IMR-90 (cell line): ENCODE results near the gene CSRNP3. TPM values are rescaled to one million over a fixed set of nuclear protein-coding genes. Genes with fewer than 3 reads are reported as not detected.

Experiments used
- ATAC-seq: fragments of 200-7000 bp; cut with Tn5 transposase; 2 replicates; pipeline ENCODE4 v1.9.1; 2020; ENCODE audit warnings: low read depth, mild to moderate bottlenecking, moderate library complexity
- BruUV-seq: library from RNA; stranded (reverse); fragments of 400-500 nt; replicated peaks from 2 replicates; lab custom pipeline; 2021; lab: Mats Ljungman, UMichigan
- CTCF ChIA-PET: fragments of 300-600 bp; formaldehyde crosslinking; extraction: SDS; loops from one replicate; lab custom pipeline; 2021; ENCODE audit warnings: antibody characterized with exemption; lab: Yijun Ruan, JAX
- POLR2A ChIA-PET: fragments of 300-600 bp; sonication (Branson Sonifier 250); formaldehyde crosslinking; loops from one replicate; lab custom pipeline; 2022; ENCODE audit warnings: antibody characterized with exemption; ENCODE audit not compliant: unreplicated experiment; lab: Charles Lee
- DNase-seq: peaks from one replicate; pipeline ENCODE4 v3.0.0; 2013
- H2AFZ ChIP-seq: replicated peaks from 2 replicates; pipeline ENCODE3; 2013; ENCODE audit warnings: low read length, mild to moderate bottlenecking; ENCODE audit not compliant: poor library complexity
- H2AK5ac ChIP-seq: 2 replicates; pipeline ENCODE4 v1.6.1; 2013; ENCODE audit warnings: low read depth, low read length, inconsistent platforms
- H2AK9ac ChIP-seq: replicated peaks from 2 replicates; pipeline ENCODE3; 2013; ENCODE audit warnings: mild to moderate bottlenecking, low read depth, low read length, moderate library complexity; ENCODE audit not compliant: poor library complexity
- H2BK120ac ChIP-seq: 2 replicates; pipeline ENCODE4 v1.6.1; 2013; ENCODE audit warnings: low read depth, low read length, inconsistent platforms
- H2BK15ac ChIP-seq: 3 replicates; pipeline ENCODE4 v1.6.1; 2013; ENCODE audit warnings: low read depth, low read length, inconsistent platforms
- H2BK20ac ChIP-seq: 2 replicates; pipeline ENCODE4 v1.6.1; 2013; ENCODE audit warnings: low read depth, mild to moderate bottlenecking, inconsistent platforms, low read length, moderate library complexity
- H2BK5ac ChIP-seq: 2 replicates; pipeline ENCODE4 v1.6.1; 2013; ENCODE audit warnings: mild to moderate bottlenecking, low read depth, low read length, inconsistent platforms; ENCODE audit not compliant: poor library complexity, severe bottlenecking
- H3K14ac ChIP-seq: replicated peaks from 2 replicates; pipeline ENCODE4 v1.6.1; 2013; ENCODE audit warnings: low read depth, low read length, inconsistent platforms
- H3K18ac ChIP-seq: 2 replicates; pipeline ENCODE4 v1.6.1; 2013; ENCODE audit warnings: low read depth, low read length, control low read depth
- H3K23ac ChIP-seq: 2 replicates; pipeline ENCODE4 v1.6.1; 2013; ENCODE audit warnings: low read depth, low read length, inconsistent platforms
- H3K27ac ChIP-seq: 2 replicates; pipeline ENCODE4 v1.5.1; 2013; ENCODE audit warnings: mild to moderate bottlenecking, control low read depth, low read length; ENCODE audit not compliant: insufficient read depth
- H3K27me3 ChIP-seq: 2 replicates; pipeline ENCODE4 v1.6.1; 2013; ENCODE audit warnings: low read length; ENCODE audit not compliant: control insufficient read depth, insufficient read depth
- H3K36me3 ChIP-seq: 2 replicates; pipeline ENCODE4 v1.6.1; 2013; ENCODE audit warnings: low read length, mixed read lengths; ENCODE audit not compliant: control insufficient read depth, insufficient read depth
- H3K4ac ChIP-seq: 2 replicates; pipeline ENCODE4 v1.6.1; 2013; ENCODE audit warnings: low read depth, low read length, inconsistent platforms
- H3K4me1 ChIP-seq: 2 replicates; pipeline ENCODE4 v1.6.1; 2013; ENCODE audit warnings: low read length, mixed read lengths; ENCODE audit not compliant: control insufficient read depth, insufficient read depth
- H3K4me2 ChIP-seq: 2 replicates; pipeline ENCODE4 v1.6.1; 2013; ENCODE audit warnings: low read depth, mild to moderate bottlenecking, control low read depth, low read length, moderate library complexity
- H3K4me3 ChIP-seq: 2 replicates; pipeline ENCODE4 v1.5.1; 2013; ENCODE audit warnings: low read depth, mild to moderate bottlenecking, control low read depth, low read length, moderate library complexity; ENCODE audit not compliant: insufficient read depth
- H3K56ac ChIP-seq: 2 replicates; pipeline ENCODE4 v1.6.1; 2013; ENCODE audit warnings: low read length, inconsistent platforms; ENCODE audit not compliant: insufficient read depth; ENCODE audit errors: extremely low read depth
- H3K79me1 ChIP-seq, 2 experiments: 2 replicates each; pipeline ENCODE4 v1.6.1; 2013; ENCODE audit warnings: low read length in 2 of 2, inconsistent platforms in 1 of 2, low read depth in 1 of 2
- H3K9ac ChIP-seq: 2 replicates; pipeline ENCODE4 v1.6.1; 2013; ENCODE audit warnings: low read depth, low read length, control low read depth
- H3K9me1 ChIP-seq: 2 replicates; pipeline ENCODE4 v1.6.1; 2013; ENCODE audit warnings: low read length, inconsistent platforms; ENCODE audit not compliant: insufficient read depth
- H3K9me3 ChIP-seq: 2 replicates; pipeline ENCODE4 v1.6.1; 2013; ENCODE audit warnings: low read length; ENCODE audit not compliant: control insufficient read depth, insufficient read depth
- H4K20me1 ChIP-seq: 2 replicates; pipeline ENCODE4 v1.6.1; 2013; ENCODE audit warnings: low read length, inconsistent platforms; ENCODE audit not compliant: insufficient read depth
- H4K5ac ChIP-seq: 2 replicates; pipeline ENCODE4 v1.6.1; 2013; ENCODE audit warnings: mild to moderate bottlenecking, low read depth, low read length, control low read depth
- H4K8ac ChIP-seq, 2 experiments: 2 replicates each; pipeline ENCODE4 v1.6.1; 2013; ENCODE audit warnings: low read depth in 2 of 2, low read length in 2 of 2, control low read depth in 1 of 2, inconsistent platforms in 1 of 2
- H4K91ac ChIP-seq: 2 replicates; pipeline ENCODE4 v1.6.1; 2013; ENCODE audit warnings: low read depth, low read length, inconsistent platforms; ENCODE audit not compliant: insufficient read depth
- NFE2L2 ChIP-seq: fragments of 150-350 bp; IDR thresholded peaks from 2 replicates; pipeline ENCODE4 v1.6.1; 2016; ENCODE audit warnings: low read depth, mild to moderate bottlenecking, low read length
- RAD21 ChIP-seq: IDR thresholded peaks from 2 replicates; pipeline ENCODE4 v1.6.1; 2012; ENCODE audit warnings: low read length, improper control_type of control experiment
- WGBS, 2 experiments: methylation state at CpG; one replicate each; pipeline versions ENCODE4 v1.1.5 to v1.1.7; 2013; ENCODE audit warnings: missing lambda C conversion rate in 2 of 2; ENCODE audit not compliant: insufficient read length in 1 of 2; ENCODE audit errors: extremely low coverage in 2 of 2; 5-methylcytosine and 5-hydroxymethylcytosine counted together
- dilution Hi-C: fragments of 300-500 bp; cut with HindIII; formaldehyde crosslinking; loops from one replicate; pipeline ENCODE4 v1.14.3; 2018; ENCODE audit warnings: low sequenced_read_pairs; ENCODE audit not compliant: unreplicated experiment
- in situ Hi-C: fragments of 300-500 bp; cut with MboI; formaldehyde crosslinking; loops from 3 replicates; pipeline ENCODE4 v1.14.3; 2019; ENCODE audit warnings: low sequenced_read_pairs, inconsistent platforms, mixed read lengths
- intact Hi-C: fragments of 100-400 bp; cut with micrococcal nuclease; formaldehyde crosslinking; loops from 2 replicates; pipeline ENCODE4 v1.10.0; 2022
- polyA plus RNA-seq, 3 experiments: library from polyadenylated mRNA; depleted of rRNA; stranded (reverse); fragments of >200 nt; gene quantifications; 2 replicates each; pipeline ENCODE4 v1.2.3, GENCODE V29; 2012; ENCODE audit warnings: low replicate concordance in 1 of 3
- total RNA-seq: library from RNA; depleted of rRNA; stranded (reverse); fragments of >200 nt; gene quantifications from 2 replicates; pipeline ENCODE4 v1.2.3, GENCODE V29; 2012
- TF ChIP-seq, protein P1 (sequence below): conservative IDR thresholded peaks from 2 replicates; pipeline ENCODE4 v1.5.1; 2012; ENCODE audit warnings: mild to moderate bottlenecking, low read depth, low read length, improper control_type of control experiment

CSRNP3 gene
- total and polyA plus RNA-seq, 2 of the 4 experiments (the other 2 are of a cell fraction): 0.21 to 0.72 TPM

GRCh38 chr2:165698444-165698884, 229.0 kb downstream of the CSRNP3 start:
- DNase-seq (peak; percentile 43), ATAC-seq (peak; percentile 87)
- Histone ChIP-seq H4K91ac (no peak overlapping the region), H2AK5ac (no peak overlapping the region), H2AFZ (peak overlapping the region; percentile 71), H3K36me3 (no peaks in the 10 kb centered on the region), H3K18ac (no peak overlapping the region), H3K79me1 (no peaks in the 10 kb centered on the region), H2BK20ac (no peak overlapping the region), H3K27me3 (no peaks in the 10 kb centered on the region; the same call in 1 of the 2 replicates), H3K9me1 (no peaks in the 10 kb centered on the region), H2AK9ac (peak overlapping the region; percentile 15), H3K4ac (no peak overlapping the region), H3K4me1 (no peaks in the 10 kb centered on the region), H2BK5ac (no peak overlapping the region), H3K23ac (no peak overlapping the region), H2BK15ac (no peak overlapping the region), H3K27ac (no peak overlapping the region), H3K4me2 (no peak overlapping the region), H3K9me3 (no peaks in the 10 kb centered on the region), H3K56ac (no peak overlapping the region), H4K5ac (no peak overlapping the region), H3K9ac (no peak overlapping the region), H3K14ac (no peak overlapping the region), H4K20me1 (no peaks in the 10 kb centered on the region), H4K8ac (no peak overlapping the region), H2BK120ac (no peak overlapping the region), H3K4me3 (no peak overlapping the region)
- no TSS peak for BruUV-seq
- dilution Hi-C loops (no loop called here), intact Hi-C loops (loop anchor here (1.0 kb wide), 1 partner anchor 297 kb away; no protein-coding TSS in a partner anchor), in situ Hi-C loops (no loop called here)
- ChIA-PET POLR2A (no interaction called here), CTCF (interaction anchor here (0.6 to 1.4 kb wide), 3 partner anchors 176 to 1895 kb away, joined by 3 read pairs; no protein-coding TSS in a partner anchor)
- WGBS, 2 experiments: no CpG with 5 or more reads among the region's 4 CpGs
- TF ChIP-seq NFE2L2: no peak
- TF ChIP-seq RAD21: peak; percentile 37
- TF ChIP-seq, protein P1, sequence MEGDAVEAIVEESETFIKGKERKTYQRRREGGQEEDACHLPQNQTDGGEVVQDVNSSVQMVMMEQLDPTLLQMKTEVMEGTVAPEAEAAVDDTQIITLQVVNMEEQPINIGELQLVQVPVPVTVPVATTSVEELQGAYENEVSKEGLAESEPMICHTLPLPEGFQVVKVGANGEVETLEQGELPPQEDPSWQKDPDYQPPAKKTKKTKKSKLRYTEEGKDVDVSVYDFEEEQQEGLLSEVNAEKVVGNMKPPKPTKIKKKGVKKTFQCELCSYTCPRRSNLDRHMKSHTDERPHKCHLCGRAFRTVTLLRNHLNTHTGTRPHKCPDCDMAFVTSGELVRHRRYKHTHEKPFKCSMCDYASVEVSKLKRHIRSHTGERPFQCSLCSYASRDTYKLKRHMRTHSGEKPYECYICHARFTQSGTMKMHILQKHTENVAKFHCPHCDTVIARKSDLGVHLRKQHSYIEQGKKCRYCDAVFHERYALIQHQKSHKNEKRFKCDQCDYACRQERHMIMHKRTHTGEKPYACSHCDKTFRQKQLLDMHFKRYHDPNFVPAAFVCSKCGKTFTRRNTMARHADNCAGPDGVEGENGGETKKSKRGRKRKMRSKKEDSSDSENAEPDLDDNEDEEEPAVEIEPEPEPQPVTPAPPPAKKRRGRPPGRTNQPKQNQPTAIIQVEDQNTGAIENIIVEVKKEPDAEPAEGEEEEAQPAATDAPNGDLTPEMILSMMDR: peak; percentile 43
